RPMI8226 (cell line): ENCODE measurements around the gene EFNA2.
"Not testable (repeated sequence)": the region's sequence is repeated elsewhere in the genome, so short reads cannot be mapped to it uniquely, and the experiment has no call there.

Experiments
- DNase-seq: peaks from one replicate; pipeline ENCODE4 v3.0.0-alpha.2; 2015

EFNA2 gene

GRCh38 chr19:1322198-1322981 lies 36.7 kb downstream of the EFNA2 start:
- no peak for DNase-seq

GRCh38 chr19:1324249-1324805 lies 38.7 kb downstream of the EFNA2 start:
- no peak for DNase-seq

- DNase-seq, result peak; percentile 49
Measured at GRCh38 chr19:1324806-1325567, 39.3 kb downstream of the EFNA2 start.

GRCh38 chr19:1325568-1326294 lies 40.1 kb downstream of the EFNA2 start:
- no peak for DNase-seq

GRCh38 chr19:1327125-1327524 lies 41.5 kb downstream of the EFNA2 start:
- no peak for DNase-seq

GRCh38 chr19:1332208-1332607 lies 46.5 kb downstream of the EFNA2 start:
- not testable (repeated sequence) for DNase-seq

- peak; percentile 27 for DNase-seq
Measured at GRCh38 chr19:1336079-1336684, 50.5 kb downstream of the EFNA2 start.

- no peak for DNase-seq
Measured at GRCh38 chr19:1340681-1341469, 55.2 kb downstream of the EFNA2 start.

GRCh38 chr19:1343041-1343440 lies 57.4 kb downstream of the EFNA2 start:
- no peak for DNase-seq

- DNase-seq, result no peak
Measured at GRCh38 chr19:1349211-1349610, 63.5 kb downstream of the EFNA2 start.

GRCh38 chr19:1350867-1351266 lies 65.2 kb downstream of the EFNA2 start:
- no peak for DNase-seq
